GM12873 (cell line): ENCODE data around the gene PTGS1.

Source experiments
- TF ChIP-seq, protein P1 (sequence below): IDR thresholded peaks from 2 replicates; pipeline ENCODE4 v1.5.1; 2012; ENCODE audit warnings: low read depth, mild to moderate bottlenecking, moderate library complexity, low read length, control low read depth; ENCODE audit not compliant: insufficient read depth; ENCODE audit errors: missing control alignments

PTGS1 gene

DNA sequence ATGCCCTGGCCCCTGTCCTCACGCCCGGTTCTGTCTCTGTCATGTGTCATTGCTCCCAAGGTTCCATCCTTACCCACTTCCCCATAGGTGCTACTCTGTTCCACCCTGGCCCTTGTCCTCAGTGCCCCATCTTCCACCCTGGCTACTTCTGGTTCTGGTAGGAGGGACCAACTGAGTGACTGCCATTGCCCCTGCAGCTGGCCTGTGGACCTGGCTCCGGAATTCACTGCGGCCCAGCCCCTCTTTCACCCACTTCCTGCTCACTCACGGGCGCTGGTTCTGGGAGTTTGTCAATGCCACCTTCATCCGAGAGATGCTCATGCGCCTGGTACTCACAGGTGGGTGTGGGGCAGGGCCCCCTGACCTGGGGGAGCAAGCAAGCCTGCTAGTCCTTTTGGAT, 7.4 kb downstream of the PTGS1 start:
- TF ChIP-seq, protein P1, sequence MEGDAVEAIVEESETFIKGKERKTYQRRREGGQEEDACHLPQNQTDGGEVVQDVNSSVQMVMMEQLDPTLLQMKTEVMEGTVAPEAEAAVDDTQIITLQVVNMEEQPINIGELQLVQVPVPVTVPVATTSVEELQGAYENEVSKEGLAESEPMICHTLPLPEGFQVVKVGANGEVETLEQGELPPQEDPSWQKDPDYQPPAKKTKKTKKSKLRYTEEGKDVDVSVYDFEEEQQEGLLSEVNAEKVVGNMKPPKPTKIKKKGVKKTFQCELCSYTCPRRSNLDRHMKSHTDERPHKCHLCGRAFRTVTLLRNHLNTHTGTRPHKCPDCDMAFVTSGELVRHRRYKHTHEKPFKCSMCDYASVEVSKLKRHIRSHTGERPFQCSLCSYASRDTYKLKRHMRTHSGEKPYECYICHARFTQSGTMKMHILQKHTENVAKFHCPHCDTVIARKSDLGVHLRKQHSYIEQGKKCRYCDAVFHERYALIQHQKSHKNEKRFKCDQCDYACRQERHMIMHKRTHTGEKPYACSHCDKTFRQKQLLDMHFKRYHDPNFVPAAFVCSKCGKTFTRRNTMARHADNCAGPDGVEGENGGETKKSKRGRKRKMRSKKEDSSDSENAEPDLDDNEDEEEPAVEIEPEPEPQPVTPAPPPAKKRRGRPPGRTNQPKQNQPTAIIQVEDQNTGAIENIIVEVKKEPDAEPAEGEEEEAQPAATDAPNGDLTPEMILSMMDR, result no peak

DNA sequence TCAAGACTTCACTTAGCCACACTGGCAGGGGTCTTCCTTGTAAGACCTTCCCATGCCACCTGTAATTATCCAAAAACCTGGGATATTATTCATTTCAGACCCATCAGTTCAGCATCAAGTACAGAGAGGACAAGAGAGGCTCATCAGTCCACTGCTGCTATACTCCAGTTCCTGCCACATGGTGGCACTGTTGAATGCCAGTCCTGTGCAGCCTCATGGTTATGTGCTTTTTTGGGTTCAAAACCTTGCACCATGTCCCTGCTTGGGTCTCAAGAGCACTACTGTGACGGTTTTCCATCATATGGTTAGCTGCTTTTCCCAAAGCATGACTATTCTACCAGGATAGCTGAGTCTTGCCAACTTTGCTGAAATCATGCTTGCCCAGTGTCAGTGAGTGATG, 8.5 kb downstream of the PTGS1 start:
- TF ChIP-seq, protein P1, result peak; percentile 68

DNA sequence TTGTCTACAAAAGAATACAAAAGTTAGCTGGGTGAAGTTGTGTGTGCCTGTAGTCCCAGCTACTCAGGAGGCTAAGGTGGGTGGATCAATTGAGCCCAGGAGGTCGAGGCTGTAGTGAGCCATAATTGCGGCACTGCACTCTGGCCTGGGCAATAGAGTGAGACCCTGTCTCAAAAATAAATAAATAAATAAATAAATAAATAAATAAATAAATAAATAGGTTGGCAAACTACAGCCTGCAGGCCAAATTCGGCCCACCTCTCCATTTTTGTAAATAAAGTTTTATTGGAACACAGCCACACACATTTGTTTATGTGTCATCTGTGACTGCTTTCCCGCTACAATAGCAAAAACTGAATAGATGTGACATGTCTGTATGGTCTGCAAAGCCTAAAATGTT, 9.5 kb downstream of the PTGS1 start:
- TF ChIP-seq, protein P1, result no peak

DNA sequence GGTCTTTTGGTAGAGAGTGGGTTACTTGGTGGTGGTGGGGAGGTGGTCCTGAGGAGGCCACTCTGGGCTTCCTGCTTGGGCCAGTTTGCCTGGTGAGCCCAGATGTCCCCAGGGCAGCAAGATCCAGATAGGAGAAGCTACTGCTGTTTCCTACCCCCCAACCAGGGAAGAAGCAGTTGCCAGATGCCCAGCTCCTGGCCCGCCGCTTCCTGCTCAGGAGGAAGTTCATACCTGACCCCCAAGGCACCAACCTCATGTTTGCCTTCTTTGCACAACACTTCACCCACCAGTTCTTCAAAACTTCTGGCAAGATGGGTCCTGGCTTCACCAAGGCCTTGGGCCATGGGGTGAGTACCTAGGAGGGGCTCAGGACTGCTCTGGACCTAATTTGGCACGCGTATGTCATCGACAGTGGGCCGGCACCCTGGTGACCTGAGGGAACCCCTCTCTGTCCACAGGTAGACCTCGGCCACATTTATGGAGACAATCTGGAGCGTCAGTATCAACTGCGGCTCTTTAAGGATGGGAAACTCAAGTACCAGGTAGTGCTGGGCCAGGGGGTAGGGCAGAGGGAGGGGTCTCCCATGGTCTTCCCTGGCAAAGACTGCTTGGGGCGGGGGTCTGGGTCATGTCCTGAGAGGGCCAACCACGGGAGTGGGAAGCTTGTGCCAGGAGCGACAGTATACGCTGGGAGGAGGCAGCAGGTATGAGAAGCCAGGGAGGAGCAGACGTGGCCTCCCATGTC, 10.6 kb downstream of the PTGS1 start:
- TF ChIP-seq, protein P1, result no peak

DNA sequence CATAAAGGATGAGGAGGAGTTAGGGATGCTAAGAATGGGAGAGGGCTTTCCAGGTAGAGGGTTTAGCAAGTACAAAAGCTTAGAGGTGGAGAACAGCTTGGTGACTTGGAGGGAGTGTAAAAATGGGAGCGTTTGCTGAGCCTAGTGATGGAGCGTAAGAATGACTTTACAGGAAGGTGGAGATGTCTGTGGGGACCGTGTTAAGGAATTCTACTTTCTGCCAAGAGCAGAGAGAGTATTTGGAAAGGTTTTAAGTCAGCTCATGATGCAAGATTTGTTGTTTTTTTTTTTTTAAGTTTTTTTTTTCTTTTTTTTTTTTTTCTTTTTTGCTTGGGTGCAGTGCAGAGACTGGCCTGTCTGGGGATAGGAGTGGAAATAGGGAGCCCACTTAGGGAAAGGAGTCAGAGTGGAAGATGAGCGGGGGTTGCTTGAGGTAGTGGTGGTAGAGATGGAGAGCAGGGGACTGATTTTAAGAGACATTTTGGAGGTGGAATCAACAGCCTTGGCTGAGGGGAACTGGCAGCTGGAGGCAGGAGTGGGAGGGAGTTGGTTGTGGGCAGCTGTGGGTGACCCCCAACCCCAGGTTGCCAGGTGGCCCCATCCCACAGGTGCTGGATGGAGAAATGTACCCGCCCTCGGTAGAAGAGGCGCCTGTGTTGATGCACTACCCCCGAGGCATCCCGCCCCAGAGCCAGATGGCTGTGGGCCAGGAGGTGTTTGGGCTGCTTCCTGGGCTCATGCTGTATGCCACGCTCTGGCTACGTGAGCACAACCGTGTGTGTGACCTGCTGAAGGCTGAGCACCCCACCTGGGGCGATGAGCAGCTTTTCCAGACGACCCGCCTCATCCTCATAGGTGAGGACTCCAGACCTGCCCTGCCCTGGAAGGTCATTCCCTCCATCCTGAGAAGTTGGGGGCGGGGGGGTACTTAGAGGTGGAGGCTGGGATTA, 12.4 kb downstream of the PTGS1 start:
- TF ChIP-seq, protein P1, result no peak

DNA sequence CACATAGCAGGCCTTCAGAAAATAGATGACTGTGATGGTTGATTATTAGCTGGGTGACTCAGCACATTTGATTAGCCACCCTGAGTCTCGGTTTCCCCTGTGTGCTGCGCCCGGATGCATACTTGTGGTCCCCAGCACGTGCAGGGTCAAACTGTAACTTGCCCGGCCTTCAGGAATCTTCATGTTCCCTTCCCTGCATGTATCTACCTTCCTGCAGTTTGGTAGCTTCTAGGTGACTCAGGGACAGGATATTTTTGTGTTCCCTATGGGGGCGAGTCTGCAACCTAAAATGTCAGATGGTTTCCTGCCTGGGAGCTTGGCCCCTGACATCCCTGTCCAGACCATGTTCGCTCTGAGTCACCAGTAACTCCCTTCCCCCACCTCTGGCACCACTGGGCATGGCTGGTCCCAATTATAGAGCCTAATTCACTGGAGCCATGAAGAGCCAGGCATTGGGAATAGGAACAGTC, 13.2 kb downstream of the PTGS1 start:
- TF ChIP-seq, protein P1, result no peak

DNA sequence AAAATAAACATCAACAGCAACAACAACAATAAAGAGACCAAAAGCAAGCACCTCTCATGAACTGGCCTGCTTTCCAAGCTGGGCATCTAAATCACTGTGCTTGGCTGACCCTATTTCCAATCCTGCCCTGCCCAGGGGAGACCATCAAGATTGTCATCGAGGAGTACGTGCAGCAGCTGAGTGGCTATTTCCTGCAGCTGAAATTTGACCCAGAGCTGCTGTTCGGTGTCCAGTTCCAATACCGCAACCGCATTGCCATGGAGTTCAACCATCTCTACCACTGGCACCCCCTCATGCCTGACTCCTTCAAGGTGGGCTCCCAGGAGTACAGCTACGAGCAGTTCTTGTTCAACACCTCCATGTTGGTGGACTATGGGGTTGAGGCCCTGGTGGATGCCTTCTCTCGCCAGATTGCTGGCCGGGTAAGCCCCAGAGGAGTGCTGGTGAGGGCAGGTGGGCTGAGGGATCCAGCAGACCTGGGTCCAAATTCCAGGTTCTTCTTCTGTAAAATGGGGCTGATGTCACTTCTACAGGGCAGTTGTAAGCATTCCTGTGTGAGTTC, 15.6 kb downstream of the PTGS1 start:
- TF ChIP-seq, protein P1, result no peak
